ENCODE measurements around the gene SERPIND1. TPM values are rescaled to one million over a fixed set of nuclear protein-coding genes. Genes with fewer than 3 reads are reported as not detected.

SERPIND1 gene
- total and polyA plus RNA-seq, 2 experiments from 2014 or later, result 50.9 to 56.8 TPM

GRCh38 chr22:20748082-20748481 is 25.8 kb upstream of the SERPIND1 start:
- Histone ChIP-seq H2AFZ (no peak overlapping the region), H3K4me2 (no peak overlapping the region), H3K36me3 (replicated peaks; ENCODE audit: insufficient read depth, low read depth) (no peaks in the 10 kb centered on the region), H3K9me3 (ENCODE audit: low read depth) (no peaks in the 10 kb centered on the region), H4K20me1 (ENCODE audit: insufficient read depth, poor library complexity, severe bottlenecking) (no peaks in the 10 kb centered on the region), H3K9me2 (replicated peaks; ENCODE audit: insufficient read depth) (no peaks in the 10 kb centered on the region), H3K4me3 (no peak overlapping the region), H3K27ac (no peak overlapping the region), H3K27me3 (no peaks in the 10 kb centered on the region), H3K4me1 (ENCODE audit: insufficient read depth) (no peaks in the 10 kb centered on the region), H3K79me2 (no peaks in the 10 kb centered on the region)
- no peak for TF ChIP-seq EZH2phosphoT487 (IDR thresholded peaks at IDR 0.05; ENCODE audit: low read depth, severe bottlenecking, unreplicated experiment)
- TF ChIP-seq EZH2 (IDR thresholded peaks at IDR 0.05; ENCODE audit: borderline replicate concordance), result no peak
- no peak for TF ChIP-seq CTCF (IDR thresholded peaks at IDR 0.05; ENCODE audit: poor library complexity)
- WGBS (ENCODE audit: low lambda C conversion rate, missing lambda C conversion rate), result 98% methylated on average over 7 of the region's 7 CpGs
- DNase-seq (ENCODE audit: low spot score), result no peak

DNA sequence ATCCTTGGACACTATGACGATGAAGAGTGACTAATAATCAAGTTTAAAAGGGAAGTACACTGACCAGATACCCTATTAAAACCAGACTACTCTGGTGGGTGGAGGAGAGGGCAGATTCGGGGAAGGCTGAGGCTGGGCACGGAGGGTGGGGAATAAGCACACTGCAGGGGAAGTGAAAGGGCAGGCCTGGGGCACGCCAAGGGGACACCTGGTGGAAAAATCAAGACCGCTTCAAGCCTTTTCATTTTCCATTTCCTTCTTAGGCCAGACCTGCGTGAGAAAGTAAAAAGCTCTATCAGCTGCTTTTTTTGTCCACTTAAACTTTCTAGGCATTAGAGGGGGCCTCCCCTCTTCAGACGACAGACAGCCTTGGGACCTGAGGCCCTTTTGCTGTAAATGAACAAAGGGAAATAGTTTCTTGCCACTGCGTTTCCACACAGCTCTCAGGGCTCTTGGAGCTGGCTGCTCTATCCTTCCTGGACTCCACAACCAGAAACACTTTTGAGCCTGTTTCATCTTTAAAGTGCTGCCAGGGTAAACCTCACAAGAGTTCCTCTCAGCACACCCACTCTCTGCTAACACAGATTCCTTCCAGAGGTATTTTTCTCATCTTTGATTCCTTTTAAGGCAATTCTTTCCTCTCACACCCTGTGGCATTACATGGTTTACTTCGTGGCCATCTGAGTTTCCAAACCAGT is 25.0 kb upstream of the SERPIND1 start:
- H3K27ac ChIP-seq, result no peak overlapping the region
- H3K79me2 ChIP-seq, result no peaks in the 10 kb centered on the region
- H3K4me3 ChIP-seq, result no peak overlapping the region
- H3K4me2 ChIP-seq, result no peak overlapping the region
- no peaks in the 10 kb centered on the region for H3K36me3 ChIP-seq (replicated peaks; ENCODE audit: insufficient read depth, low read depth)
- WGBS (ENCODE audit: low lambda C conversion rate, missing lambda C conversion rate), result 83% methylated on average over 9 of the region's 9 CpGs
- no peak overlapping the region for H2AFZ ChIP-seq
- no peaks in the 10 kb centered on the region for H3K27me3 ChIP-seq
- H3K9me3 ChIP-seq (ENCODE audit: low read depth), result no peaks in the 10 kb centered on the region
- no peaks in the 10 kb centered on the region for H3K4me1 ChIP-seq (ENCODE audit: insufficient read depth)
- DNase-seq (ENCODE audit: low spot score), result no peak
- H3K9me2 ChIP-seq (replicated peaks; ENCODE audit: insufficient read depth), result no peaks in the 10 kb centered on the region
- no peak for TF ChIP-seq EZH2 (IDR thresholded peaks at IDR 0.05; ENCODE audit: borderline replicate concordance)
- no peak for TF ChIP-seq CTCF (IDR thresholded peaks at IDR 0.05; ENCODE audit: poor library complexity)
- no peak for TF ChIP-seq EZH2phosphoT487 (IDR thresholded peaks at IDR 0.05; ENCODE audit: low read depth, severe bottlenecking, unreplicated experiment)
- no peaks in the 10 kb centered on the region for H4K20me1 ChIP-seq (ENCODE audit: insufficient read depth, poor library complexity, severe bottlenecking)

GRCh38 chr22:20749453-20749852 is 24.5 kb upstream of the SERPIND1 start:
- no peak overlapping the region for H2AFZ ChIP-seq

More at GRCh38 chr22:20749453-20749852, 24.5 kb upstream of the SERPIND1 start:
- Histone ChIP-seq H3K36me3 (replicated peaks; ENCODE audit: insufficient read depth, low read depth) (no peaks in the 10 kb centered on the region), H3K27ac (no peak overlapping the region), H3K9me3 (ENCODE audit: low read depth) (no peaks in the 10 kb centered on the region), H3K4me3 (no peak overlapping the region), H3K4me2 (no peak overlapping the region), H3K27me3 (no peaks in the 10 kb centered on the region), H3K9me2 (replicated peaks; ENCODE audit: insufficient read depth) (no peaks in the 10 kb centered on the region), H3K4me1 (ENCODE audit: insufficient read depth) (no peaks in the 10 kb centered on the region), H3K79me2 (no peaks in the 10 kb centered on the region), H4K20me1 (ENCODE audit: insufficient read depth, poor library complexity, severe bottlenecking) (no peaks in the 10 kb centered on the region)
- no peak for TF ChIP-seq EZH2phosphoT487 (IDR thresholded peaks at IDR 0.05; ENCODE audit: low read depth, severe bottlenecking, unreplicated experiment)
- TF ChIP-seq EZH2 (IDR thresholded peaks at IDR 0.05; ENCODE audit: borderline replicate concordance), result no peak
- no peak for TF ChIP-seq CTCF (IDR thresholded peaks at IDR 0.05; ENCODE audit: poor library complexity)
- WGBS (ENCODE audit: low lambda C conversion rate, missing lambda C conversion rate), result 95% methylated on average over 3 of the region's 3 CpGs
- DNase-seq (ENCODE audit: low spot score), result no peak
